HTR-8/SVneo (cell line): ENCODE measurements around the gene CFAP91.
A peak's percentile ranks its signal among the peaks of the same experiment; 100 is the strongest.
"Not testable (repeated sequence)": the region's sequence is repeated elsewhere in the genome, so short reads cannot be mapped to it uniquely, and the experiment has no call there.

Experiments
- DNase-seq: peaks from one replicate; pipeline ENCODE4 v3.0.0; 2011; ENCODE audit warnings: low spot score, mixed read lengths; ENCODE audit not compliant: insufficient read length
- FAIRE-seq: peaks from 2 replicates; lab custom pipeline; 2011; peaks lifted over from hg19 to GRCh38; lab: Jason Lieb, UNC

Gene CFAP91

GRCh38 chr3:119676771-119677640 lies 25.8 kb upstream of the CFAP91 start, which contains the start of gene COX17:
Gene COX17, minus strand, starts transcription at chr3:119677406. Its CDS starts 96 bp downstream, at chr3:119677310.
- DNase-seq (peak; percentile 98), FAIRE-seq (peak; percentile 78)

- FAIRE-seq, result no peak
Measured at GRCh38 chr3:119677641-119677934, 25.2 kb upstream of the CFAP91 start.

GRCh38 chr3:119678209-119678608 lies 24.6 kb upstream of the CFAP91 start:
- not testable (repeated sequence) for FAIRE-seq, DNase-seq

More at GRCh38 chr3:119677641-119677934, 25.2 kb upstream of the CFAP91 start:
- no peak for DNase-seq

DNA sequence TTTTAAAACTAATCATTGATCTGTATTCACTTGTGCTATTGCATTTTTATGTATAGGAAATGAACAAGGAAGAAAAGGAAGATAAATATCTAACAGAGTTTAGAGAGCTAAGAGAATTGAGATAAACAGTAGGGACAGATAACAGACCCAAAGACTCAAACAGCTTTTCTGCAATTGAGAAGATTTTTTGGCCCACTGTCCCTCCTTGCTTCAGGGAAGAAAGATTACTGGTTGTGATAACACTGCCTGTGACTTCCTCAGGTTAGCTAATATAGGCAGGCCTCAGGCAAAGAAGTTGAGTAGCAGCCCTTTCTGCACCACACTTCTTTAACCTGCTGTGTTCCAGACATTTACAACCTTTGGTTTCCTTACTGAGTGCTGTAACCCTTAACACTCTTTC lies 22.9 kb upstream of the CFAP91 start:
- FAIRE-seq, result no peak
- DNase-seq, result no peak

- FAIRE-seq (peak; percentile 16), DNase-seq (peak; percentile 36)
Measured at GRCh38 chr3:119681279-119681678, 21.5 kb upstream of the CFAP91 start.

DNA sequence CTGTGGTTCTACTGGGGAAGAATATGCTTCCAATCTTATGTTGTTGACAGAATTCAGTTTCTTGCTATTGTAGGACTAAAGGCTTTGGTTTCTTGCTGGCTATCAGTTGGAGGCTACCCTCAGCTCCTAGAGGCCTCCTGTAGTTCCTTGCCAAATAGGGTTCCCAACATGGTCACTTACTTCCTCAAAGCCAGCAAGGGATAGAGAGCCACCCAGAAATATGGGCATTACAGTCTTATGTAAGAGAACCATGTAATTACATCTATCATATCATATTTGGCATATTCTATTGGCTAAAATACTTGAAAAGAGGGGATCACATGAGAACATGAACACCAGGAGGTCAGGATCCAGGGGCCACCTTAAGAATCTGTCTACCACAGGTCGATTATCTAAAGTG lies 19.4 kb upstream of the CFAP91 start:
- DNase-seq (no peak), FAIRE-seq (no peak)

GRCh38 chr3:119690043-119690656 lies 12.7 kb upstream of the CFAP91 start:
- no peak for DNase-seq
- FAIRE-seq, result no peak

DNA sequence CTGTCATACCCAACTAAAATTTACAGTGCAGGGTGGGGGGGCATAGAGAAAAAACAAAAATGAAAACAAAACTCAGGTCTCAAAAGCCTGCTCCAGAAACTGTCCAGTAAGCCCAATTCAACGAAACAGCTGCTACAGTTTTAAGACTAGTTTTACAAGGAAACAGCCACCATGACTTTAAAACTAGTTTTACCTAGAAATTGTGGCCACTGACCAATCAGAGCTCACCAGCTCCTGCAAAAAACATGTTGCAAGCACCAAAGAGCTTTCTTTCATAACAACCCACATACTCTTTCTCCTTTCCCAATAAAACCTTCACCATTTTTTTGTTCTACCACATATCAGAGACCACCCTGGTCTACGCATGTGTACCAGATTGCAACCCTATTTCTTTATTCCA lies 7.3 kb upstream of the CFAP91 start:
- no peak for FAIRE-seq
- no peak for DNase-seq

GRCh38 chr3:119697394-119697793 lies 5.4 kb upstream of the CFAP91 start:
- no peak for DNase-seq
- no peak for FAIRE-seq

DNA sequence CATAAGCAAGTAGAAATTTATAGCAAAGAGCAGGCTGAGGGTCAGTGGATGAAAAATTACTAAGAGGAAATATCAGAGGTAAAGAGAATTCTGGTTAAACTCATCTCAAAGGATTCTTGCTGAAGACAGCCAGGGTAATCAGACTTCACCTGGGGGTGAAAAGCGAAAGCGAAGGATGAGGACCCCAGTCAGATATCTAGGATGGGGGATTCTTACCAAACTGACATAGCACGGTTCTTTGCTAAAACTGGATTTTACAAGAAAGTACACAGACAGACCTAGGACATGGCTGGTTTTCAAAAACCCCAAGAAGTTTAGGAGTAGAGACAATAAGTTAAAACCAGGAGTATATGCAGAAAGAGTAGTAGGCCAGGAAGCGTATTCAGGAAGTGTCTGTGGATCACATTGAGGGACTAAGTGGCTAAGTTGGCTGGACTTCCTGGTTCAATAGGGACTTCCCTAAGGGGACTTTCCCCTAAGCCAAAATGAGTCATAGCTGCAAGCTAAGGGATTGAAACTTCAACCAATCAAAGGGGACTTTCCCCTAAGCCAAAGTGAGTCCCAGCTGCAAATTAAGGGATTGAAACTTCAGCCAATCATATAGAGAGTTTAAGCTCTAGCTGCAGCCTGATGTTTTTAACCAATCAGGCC lies 2.4 kb upstream of the CFAP91 start:
- FAIRE-seq (no peak), DNase-seq (no peak)

DNA sequence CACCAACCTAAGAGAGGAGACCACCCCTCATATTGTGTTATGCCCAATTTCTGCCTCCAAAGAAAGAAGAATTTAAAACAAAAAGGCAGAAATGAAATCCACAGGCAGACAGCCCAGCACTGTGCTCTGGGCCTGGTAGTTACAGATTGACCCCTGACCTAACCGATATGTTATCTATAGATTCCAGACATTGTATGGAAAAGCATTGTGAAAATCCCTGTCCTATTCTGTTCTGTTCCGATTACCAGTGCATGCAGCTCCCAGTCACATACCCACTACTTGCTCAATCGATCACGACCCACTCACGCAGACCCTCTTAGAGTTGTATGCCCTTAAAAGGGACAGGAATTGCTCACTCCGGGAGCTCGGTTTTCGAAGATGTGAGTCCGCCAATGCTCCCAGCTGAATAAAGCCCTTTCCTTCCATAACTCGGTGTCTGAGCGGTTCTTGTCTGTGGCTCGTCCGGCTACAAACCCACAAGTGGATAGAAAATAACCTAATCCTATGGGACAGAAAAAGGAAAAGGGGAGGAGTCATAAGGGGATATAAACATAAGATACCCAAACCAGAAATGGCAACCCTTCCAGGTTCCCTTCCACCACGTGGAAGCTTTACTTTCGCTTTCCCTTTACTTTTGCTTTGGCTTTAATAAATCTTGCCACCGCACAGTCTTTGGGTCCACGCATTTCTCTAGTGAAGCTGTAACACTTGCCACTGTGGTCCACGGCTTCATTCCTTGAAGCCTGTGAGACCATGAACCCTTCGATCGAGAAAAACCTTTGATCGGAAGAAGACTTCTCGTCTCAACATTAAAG lies 1.7 kb upstream of the CFAP91 start:
- DNase-seq (no peak), FAIRE-seq (no peak)

GRCh38 chr3:119703820-119704531 lies 1.2 kb downstream of the CFAP91 start:
- FAIRE-seq (no peak), DNase-seq (no peak)

DNA sequence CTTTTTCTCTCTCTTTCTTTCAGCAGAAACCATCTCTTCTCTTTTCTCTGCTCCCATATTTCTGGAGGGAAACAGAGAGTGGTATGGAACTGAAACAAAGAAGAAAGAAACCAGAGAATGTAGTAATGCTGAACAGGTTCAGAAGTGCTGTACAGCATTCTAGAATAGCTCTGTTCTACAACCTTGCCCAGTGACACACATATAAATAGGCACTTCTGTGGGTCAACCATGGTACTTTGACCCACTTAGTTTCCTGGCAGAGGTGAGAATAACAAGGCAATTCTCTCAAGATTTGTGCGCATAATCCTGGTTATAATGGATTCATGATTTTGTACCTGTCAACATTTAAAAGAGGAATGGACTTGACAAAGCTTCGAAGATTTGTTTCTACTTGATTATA lies 12.3 kb downstream of the CFAP91 start:
- FAIRE-seq, result no peak

DNA sequence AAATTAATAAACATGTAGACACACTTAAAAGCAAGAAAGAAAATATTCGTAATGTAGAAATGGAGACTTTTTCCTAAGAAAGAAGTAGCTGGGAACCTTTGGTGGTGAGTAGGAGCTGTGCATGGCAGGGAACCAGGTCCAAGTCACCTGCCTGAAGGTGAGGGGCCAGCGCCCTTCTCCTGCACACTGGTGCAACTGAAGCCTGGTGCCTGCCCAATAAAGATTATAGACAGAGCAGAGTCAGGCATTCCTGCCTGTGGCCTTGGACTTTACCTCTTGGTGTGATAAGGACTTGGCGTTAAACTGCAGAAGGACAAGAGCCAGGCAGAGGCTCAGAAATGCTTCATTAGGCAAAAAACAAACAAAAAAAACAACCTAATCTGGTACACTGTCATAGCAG lies 14.2 kb downstream of the CFAP91 start:
- FAIRE-seq, result no peak

More for the DNA sequence above, 12.3 kb downstream of the CFAP91 start:
- DNase-seq, result no peak

GRCh38 chr3:119717520-119717919 lies 14.7 kb downstream of the CFAP91 start:
- FAIRE-seq (no peak), DNase-seq (no peak)

More for the DNA sequence above, 14.2 kb downstream of the CFAP91 start:
- no peak for DNase-seq

DNA sequence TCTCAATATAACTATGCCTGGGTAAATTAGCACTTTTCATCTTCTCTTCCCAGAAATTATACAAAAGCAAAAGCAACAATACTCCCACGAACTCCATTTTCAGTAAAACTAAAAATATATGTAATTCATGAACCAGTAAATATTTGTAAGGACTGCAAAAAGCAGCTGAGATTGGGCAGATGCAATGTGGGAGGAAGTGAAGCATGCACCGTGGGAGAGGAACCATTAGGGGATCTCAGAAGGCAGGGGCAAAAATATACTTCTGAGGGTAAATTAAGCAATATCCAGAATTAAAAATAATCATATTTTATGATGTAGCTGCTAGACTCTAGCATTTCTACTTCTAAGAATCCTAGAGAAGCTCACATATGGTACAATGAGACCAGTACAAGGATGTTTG lies 20.2 kb downstream of the CFAP91 start:
- no peak for DNase-seq
- no peak for FAIRE-seq

GRCh38 chr3:119726909-119727308 lies 24.1 kb downstream of the CFAP91 start:
- no peak for FAIRE-seq
- no peak for DNase-seq

- no peak for DNase-seq
- no peak for FAIRE-seq
Measured at GRCh38 chr3:119729996-119730395, 27.2 kb downstream of the CFAP91 start.

DNA sequence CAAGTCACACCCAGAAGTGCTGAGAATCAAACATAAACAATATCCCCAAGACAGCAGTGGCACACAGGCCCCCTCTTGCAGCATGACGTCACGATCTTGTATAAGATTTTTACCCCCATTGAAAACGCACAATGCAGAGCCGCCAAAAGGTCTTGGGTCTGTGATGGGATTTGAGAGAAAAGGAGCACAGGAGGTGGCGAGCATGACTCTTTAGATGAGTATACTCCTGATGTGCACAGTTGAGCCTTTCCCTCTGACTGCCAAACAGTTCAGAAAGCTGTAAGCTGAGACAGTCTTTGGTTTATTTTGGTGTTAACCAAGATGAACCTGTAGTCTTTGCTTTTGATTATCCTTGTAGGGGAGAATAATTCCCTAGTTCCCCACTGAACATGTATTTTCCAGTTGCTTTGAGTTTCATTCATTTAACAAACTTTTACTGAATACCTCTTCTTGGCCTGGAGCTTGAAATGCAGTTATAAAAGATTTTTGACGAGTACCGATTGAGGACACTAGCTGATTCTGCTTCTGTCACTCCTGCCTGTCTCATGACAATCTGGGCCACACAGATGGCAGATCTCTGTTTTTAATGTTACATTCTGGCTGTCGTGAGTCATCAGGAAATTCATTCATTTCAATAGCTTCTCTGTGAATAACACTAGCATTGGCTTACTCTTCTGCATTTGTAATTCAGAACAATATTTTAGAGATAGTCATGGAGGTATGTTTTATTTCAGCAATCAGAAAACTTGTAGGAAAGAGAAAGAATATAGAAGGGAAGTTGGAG lies 28.9 kb downstream of the CFAP91 start:
- FAIRE-seq (peak; percentile 74), DNase-seq (peak; percentile 10)
